A549 treated with Mapracorat at 1 μM for 4 hours (cell line): ENCODE results near the gene NKIRAS2. TPM values are rescaled to one million over a fixed set of nuclear protein-coding genes. Genes with fewer than 3 reads are reported as not detected.

Experiments
- total RNA-seq: library from RNA; stranded (reverse); fragments of 200-300 nt; extraction: Qiagen RNA extraction; gene quantifications from 5 replicates; pipeline ENCODE4 v1.2.3, GENCODE V29; 2022

The NKIRAS2 gene
- 41.3 to 47.2 TPM (median 43.7 TPM) in 5 replicates for total RNA-seq

GRCh38 chr17:42019509-42020404 lies at the start of gene NKIRAS2:
Gene NKIRAS2 (plus strand): TSS chr17:42020090. CDS start chr17:42021578, 1,488 bp downstream.

DNA sequence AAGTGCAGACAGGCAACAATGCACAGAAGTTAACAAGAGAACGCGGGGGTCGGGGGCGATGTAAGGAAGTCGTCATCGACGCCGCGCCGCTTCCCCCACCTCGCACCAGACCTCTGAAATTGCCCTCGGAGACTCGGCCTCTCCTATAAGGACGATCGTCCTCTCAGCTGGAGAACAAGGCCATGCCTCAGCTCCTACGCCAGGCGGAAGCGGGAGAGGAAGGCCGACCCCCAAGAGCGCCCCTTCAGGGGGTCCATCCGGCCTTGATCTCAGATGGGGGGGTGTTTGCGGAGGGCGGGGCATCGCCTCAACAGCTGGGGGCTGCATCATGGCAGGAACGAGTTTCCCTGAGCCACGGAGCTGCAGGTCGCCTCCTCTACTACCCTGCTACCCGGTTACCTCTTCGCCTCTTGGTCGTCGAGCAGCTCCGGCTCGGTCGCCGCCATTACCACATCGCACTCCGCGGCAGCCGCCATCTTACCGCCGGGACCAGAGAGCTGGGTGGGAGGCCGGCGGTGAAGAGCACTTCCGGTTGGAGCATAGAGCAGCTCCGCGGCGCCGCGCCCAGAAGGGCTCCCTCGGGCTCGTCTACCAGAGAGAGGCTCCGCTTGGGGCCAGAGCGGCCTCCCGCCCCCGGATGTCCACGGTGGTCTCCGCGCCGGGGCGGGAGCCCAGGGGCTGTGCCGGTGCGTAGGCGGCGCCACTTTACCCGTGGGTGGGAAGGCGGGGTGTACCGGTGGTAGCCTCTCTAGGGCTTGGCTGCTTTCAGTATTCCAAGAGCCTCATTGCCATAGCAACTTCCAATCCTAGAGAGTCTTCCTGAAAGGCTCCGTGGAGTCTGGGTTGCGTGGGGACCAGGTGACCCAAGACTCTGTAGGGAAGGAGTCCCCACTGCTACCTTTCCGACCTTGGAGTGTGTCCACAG lies 2.7 kb upstream of the NKIRAS2 start, which contains the start of gene DNAJC7:
TSS of gene DNAJC7 (minus strand) at position 499 of the 925 bp plus-strand sequence. CDS start at position 476, 23 bp downstream.

DNA sequence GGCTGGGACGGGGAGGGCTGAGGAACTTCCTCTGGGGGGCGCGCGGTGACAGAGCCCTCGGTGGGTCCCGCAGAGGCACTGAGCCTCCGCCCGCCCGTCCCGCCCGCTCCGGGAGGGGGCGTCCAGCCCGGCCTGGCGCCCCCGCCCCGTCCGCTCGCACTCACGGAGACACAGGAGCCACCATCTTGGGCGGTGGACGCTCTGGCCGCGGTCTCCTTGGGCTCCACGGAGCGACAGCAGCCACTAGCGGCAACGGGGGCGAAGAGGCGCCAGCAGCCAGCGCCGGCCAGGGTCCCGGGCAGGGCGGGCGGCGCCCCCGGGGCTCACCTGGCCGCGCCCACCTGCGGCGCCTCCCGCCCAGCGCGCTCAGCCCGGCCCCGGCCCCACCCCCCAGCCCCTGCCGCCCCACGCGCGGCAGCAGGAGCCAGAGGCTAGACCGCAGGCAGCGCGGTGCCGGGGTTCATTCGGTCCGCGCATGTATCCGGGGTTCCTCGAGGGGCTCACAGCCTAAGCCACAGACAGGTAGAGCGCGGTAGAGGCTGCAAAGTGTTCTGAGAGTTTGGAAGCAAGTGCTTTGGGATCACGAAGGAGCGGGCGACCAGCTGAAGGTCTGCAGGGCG lies 30.6 kb downstream of the NKIRAS2 start, which contains the start of gene C17orf113:
TSS of gene C17orf113 (minus strand) at position 209 of the 620 bp plus-strand sequence. CDS start 7,225 bp downstream, outside the sequence.

Other genes starting within 250 kb of the NKIRAS2 start
- 85.1 to 127 TPM (median 113 TPM) in 5 replicates for gene JUP, start 233.4 kb upstream of the NKIRAS2 start, total RNA-seq
- 25.6 to 36.5 TPM (median 33.6 TPM) in 5 replicates for gene P3H4, start 208.1 kb upstream of the NKIRAS2 start, total RNA-seq
- 84.8 to 112 TPM (median 102 TPM) in 5 replicates for gene FKBP10, start 207.1 kb upstream of the NKIRAS2 start, total RNA-seq
- 102 to 111 TPM (median 106 TPM) in 5 replicates for gene NT5C3B, start 183.9 kb upstream of the NKIRAS2 start, total RNA-seq
- gene KLHL10, start 182.3 kb upstream of the NKIRAS2 start, total RNA-seq, result 0.10 to 0.18 TPM (median 0.12 TPM) in 3 of 5 replicates, not detected in the others
- 2.0 to 3.0 TPM (median 2.9 TPM) in 5 replicates for gene KLHL11, start 154.7 kb upstream of the NKIRAS2 start, total RNA-seq
- gene ACLY, start 101.1 kb upstream of the NKIRAS2 start, total RNA-seq, result 244 to 274 TPM (median 269 TPM) in 5 replicates
- gene ODAD4, start 89.5 kb upstream of the NKIRAS2 start, total RNA-seq, result 1.2 to 1.8 TPM (median 1.4 TPM) in 5 replicates
- gene CNP, start 53.3 kb upstream of the NKIRAS2 start, total RNA-seq, result 56.2 to 72.6 TPM (median 69.8 TPM) in 5 replicates
- gene DNAJC7, start 2.7 kb upstream of the NKIRAS2 start, total RNA-seq, result 112 to 117 TPM (median 114 TPM) in 5 replicates
- gene C17orf113, start 30.5 kb downstream of the NKIRAS2 start, total RNA-seq, result 0.50 to 0.84 TPM (median 0.68 TPM) in 5 replicates
- gene ZNF385C, start 78.4 kb downstream of the NKIRAS2 start, total RNA-seq, result 0.15 to 0.29 TPM (median 0.16 TPM) in 5 replicates
- 0.25 to 0.66 TPM (median 0.45 TPM) in 5 replicates for gene DHX58, start 92.6 kb downstream of the NKIRAS2 start, total RNA-seq
- 35.2 to 51.5 TPM (median 44.8 TPM) in 5 replicates for gene KAT2A, start 101.3 kb downstream of the NKIRAS2 start, total RNA-seq
- gene HSPB9, start 102.7 kb downstream of the NKIRAS2 start, total RNA-seq, result not detected in 5 replicates
- gene RAB5C, start 134.9 kb downstream of the NKIRAS2 start, total RNA-seq, result 221 to 267 TPM (median 261 TPM) in 5 replicates
- 0.28 to 0.48 TPM (median 0.41 TPM) in 5 replicates for gene KCNH4, start 161.1 kb downstream of the NKIRAS2 start, total RNA-seq
- 0.44 TPM in 1 of 5 replicates, not detected in the others for gene HCRT, start 165.4 kb downstream of the NKIRAS2 start, total RNA-seq
- 16.2 to 21.3 TPM (median 20.1 TPM) in 5 replicates for gene GHDC, start 174.4 kb downstream of the NKIRAS2 start, total RNA-seq